ENCODE measurements around the gene ACY1. TPM values are rescaled to one million over a fixed set of nuclear protein-coding genes. Genes with fewer than 3 reads are reported as not detected.

The ACY1 gene
- polyA plus RNA-seq, 1 donor (not counting 4 experiments of a cell fraction or from before 2014, with no cell fraction given): 71.8 TPM

DNA sequence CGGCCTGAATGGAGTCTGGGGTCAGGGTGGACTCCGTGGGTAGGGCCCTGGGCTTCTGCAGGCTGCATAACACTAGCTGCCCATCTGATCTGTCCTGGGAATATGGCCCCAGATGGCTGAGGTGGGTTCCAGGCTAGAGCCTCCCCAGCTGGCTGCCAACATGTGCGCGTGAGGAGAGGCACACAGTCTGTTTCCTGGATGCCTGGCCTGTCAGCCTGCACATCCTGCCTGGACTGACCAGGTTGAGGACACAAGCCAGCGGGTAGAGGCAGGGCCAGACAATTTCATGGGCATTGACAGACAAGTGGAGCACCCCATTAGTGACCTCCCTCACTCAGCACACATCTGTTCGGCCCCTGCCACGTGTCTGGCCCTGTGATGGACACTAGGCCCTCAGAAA is 42.1 kb downstream of the ACY1 start:
- peaks cover 16% of the 10 kb centered on the region for H3K4me1 ChIP-seq (ENCODE audit: control insufficient read depth, extremely low read depth, insufficient read depth, low read length)
- FAIRE-seq (no peak), DNase-seq (ENCODE audit: low read depth, low spot score) (no peak)
- H3K4me2 ChIP-seq (ENCODE audit: control insufficient read depth, extremely low read depth, insufficient read depth, low read depth, low read length): no peak overlapping the region
- no peaks in the 10 kb centered on the region for H3K36me3 ChIP-seq (ENCODE audit: control insufficient read depth in 2 of 2, extremely low read depth in 1 of 2, insufficient read depth in 2 of 2, low read length in 2 of 2)
- no peaks in the 10 kb centered on the region for H3K9me1 ChIP-seq (ENCODE audit: control insufficient read depth, extremely low read depth, insufficient read depth, low read length)
- no peaks in the 10 kb centered on the region for H4K20me1 ChIP-seq (ENCODE audit: control insufficient read depth, extremely low read depth, insufficient read depth, low read length)
- no peak overlapping the region for H2AFZ ChIP-seq (ENCODE audit: control insufficient read depth, low read length)
- H3K4me3 ChIP-seq (ENCODE audit: control insufficient read depth in 2 of 3, extremely low read depth in 1 of 3, insufficient read depth in 2 of 3, low read depth in 1 of 3, low read length in 3 of 3): no peak overlapping the region
- no peaks in the 10 kb centered on the region for H3K27me3 ChIP-seq (ENCODE audit: control insufficient read depth, extremely low read depth, insufficient read depth, low read length)
- H3K27ac ChIP-seq (ENCODE audit: control insufficient read depth, insufficient read depth, low read length): no peak overlapping the region
- dilution Hi-C loops (cut with MboI; ENCODE audit: extremely low pct_ligation_motif_present, low sequenced_read_pairs): no loop called here
- no peaks in the 10 kb centered on the region for H3K9me3 ChIP-seq (ENCODE audit: control insufficient read depth, low read depth, low read length)
- no peak overlapping the region for H3K9ac ChIP-seq (ENCODE audit: control insufficient read depth, extremely low read depth, insufficient read depth, low read length)
- TF ChIP-seq, protein P1, sequence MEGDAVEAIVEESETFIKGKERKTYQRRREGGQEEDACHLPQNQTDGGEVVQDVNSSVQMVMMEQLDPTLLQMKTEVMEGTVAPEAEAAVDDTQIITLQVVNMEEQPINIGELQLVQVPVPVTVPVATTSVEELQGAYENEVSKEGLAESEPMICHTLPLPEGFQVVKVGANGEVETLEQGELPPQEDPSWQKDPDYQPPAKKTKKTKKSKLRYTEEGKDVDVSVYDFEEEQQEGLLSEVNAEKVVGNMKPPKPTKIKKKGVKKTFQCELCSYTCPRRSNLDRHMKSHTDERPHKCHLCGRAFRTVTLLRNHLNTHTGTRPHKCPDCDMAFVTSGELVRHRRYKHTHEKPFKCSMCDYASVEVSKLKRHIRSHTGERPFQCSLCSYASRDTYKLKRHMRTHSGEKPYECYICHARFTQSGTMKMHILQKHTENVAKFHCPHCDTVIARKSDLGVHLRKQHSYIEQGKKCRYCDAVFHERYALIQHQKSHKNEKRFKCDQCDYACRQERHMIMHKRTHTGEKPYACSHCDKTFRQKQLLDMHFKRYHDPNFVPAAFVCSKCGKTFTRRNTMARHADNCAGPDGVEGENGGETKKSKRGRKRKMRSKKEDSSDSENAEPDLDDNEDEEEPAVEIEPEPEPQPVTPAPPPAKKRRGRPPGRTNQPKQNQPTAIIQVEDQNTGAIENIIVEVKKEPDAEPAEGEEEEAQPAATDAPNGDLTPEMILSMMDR (optimal IDR thresholded peaks at IDR 0.05 in 1 of 3, IDR thresholded peaks at IDR 0.05 in 1 of 3, conservative IDR thresholded peaks at IDR 0.05 in 1 of 3; ENCODE audit: extremely low read depth in 1 of 3, insufficient read depth in 2 of 3, low read length in 3 of 3): no peak
- TF ChIP-seq EZH2 (IDR thresholded peaks at IDR 0.05; ENCODE audit: low read length): no peak
- H3K79me2 ChIP-seq (ENCODE audit: control insufficient read depth, insufficient read depth, low read length): no peaks in the 10 kb centered on the region

DNA sequence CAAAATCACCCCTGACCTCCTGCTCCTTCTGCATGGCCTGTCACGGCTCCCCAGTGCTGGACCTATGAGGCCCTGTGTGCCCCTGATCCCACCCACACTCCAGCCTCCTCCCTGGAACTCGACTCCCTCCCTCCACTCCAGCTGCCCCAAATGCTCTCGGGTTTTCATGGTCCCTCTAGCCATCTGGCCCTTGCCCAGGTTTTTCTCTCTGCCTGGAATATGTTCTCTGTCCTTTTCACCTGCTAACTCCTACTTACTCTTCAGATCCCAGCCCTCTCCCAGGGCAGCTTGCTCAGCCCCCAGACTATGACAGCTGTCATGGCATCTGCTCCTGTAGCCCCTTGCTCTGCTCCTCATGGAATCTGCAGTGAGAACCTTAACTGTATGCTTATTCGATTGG is 42.7 kb downstream of the ACY1 start:
- no peak for FAIRE-seq
- H3K4me2 ChIP-seq (ENCODE audit: control insufficient read depth, extremely low read depth, insufficient read depth, low read depth, low read length): no peak overlapping the region
- no peaks in the 10 kb centered on the region for H3K9me1 ChIP-seq (ENCODE audit: control insufficient read depth, extremely low read depth, insufficient read depth, low read length)
- no peaks in the 10 kb centered on the region for H3K9me3 ChIP-seq (ENCODE audit: control insufficient read depth, low read depth, low read length)
- H3K9ac ChIP-seq (ENCODE audit: control insufficient read depth, extremely low read depth, insufficient read depth, low read length): no peak overlapping the region
- H3K4me3 ChIP-seq (ENCODE audit: control insufficient read depth in 2 of 3, extremely low read depth in 1 of 3, insufficient read depth in 2 of 3, low read depth in 1 of 3, low read length in 3 of 3): no peak overlapping the region
- no peaks in the 10 kb centered on the region for H4K20me1 ChIP-seq (ENCODE audit: control insufficient read depth, extremely low read depth, insufficient read depth, low read length)
- H2AFZ ChIP-seq (ENCODE audit: control insufficient read depth, low read length): no peak overlapping the region
- dilution Hi-C loops (cut with MboI; ENCODE audit: extremely low pct_ligation_motif_present, low sequenced_read_pairs): no loop called here
- no peaks in the 10 kb centered on the region for H3K36me3 ChIP-seq (ENCODE audit: control insufficient read depth in 2 of 2, extremely low read depth in 1 of 2, insufficient read depth in 2 of 2, low read length in 2 of 2)
- no peak for DNase-seq (ENCODE audit: low read depth, low spot score)
- H3K27ac ChIP-seq (ENCODE audit: control insufficient read depth, insufficient read depth, low read length): no peak overlapping the region
- H3K79me2 ChIP-seq (ENCODE audit: control insufficient read depth, insufficient read depth, low read length): no peaks in the 10 kb centered on the region
- no peaks in the 10 kb centered on the region for H3K27me3 ChIP-seq (ENCODE audit: control insufficient read depth, extremely low read depth, insufficient read depth, low read length)
- TF ChIP-seq, protein P1 (optimal IDR thresholded peaks at IDR 0.05 in 1 of 3, IDR thresholded peaks at IDR 0.05 in 1 of 3, conservative IDR thresholded peaks at IDR 0.05 in 1 of 3; ENCODE audit: extremely low read depth in 1 of 3, insufficient read depth in 2 of 3, low read length in 3 of 3): no peak
- no peak for TF ChIP-seq EZH2 (IDR thresholded peaks at IDR 0.05; ENCODE audit: low read length)
- H3K4me1 ChIP-seq (ENCODE audit: control insufficient read depth, extremely low read depth, insufficient read depth, low read length): peaks cover 22% of the 10 kb centered on the region
